Ascending aorta (tissue), 2 donors: Measurements from ENCODE around the gene CRISPLD2. TPM values are rescaled to one million over a fixed set of nuclear protein-coding genes. Genes with fewer than 3 reads are reported as not detected.

Experiments
- DNase-seq, 2 donors: peaks; one replicate each; pipeline ENCODE4 v3.0.0-alpha.2; 2019; ENCODE audit warnings: low spot score in 2 of 2
- H3K27ac ChIP-seq, 2 donors: fragments of 200-600 bp; sonication (generic); one replicate each; pipeline ENCODE4 v1.5.1; 2016 to 2017; ENCODE audit warnings: mild to moderate bottlenecking in 1 of 2
- H3K27me3 ChIP-seq: fragments of 200-600 bp; sonication (generic); one replicate; pipeline ENCODE4 v1.5.1; 2017
- H3K36me3 ChIP-seq, 2 donors: fragments of 200-600 bp; sonication (generic); one replicate each; pipeline ENCODE4 v1.5.1; 2016
- H3K4me1 ChIP-seq, 2 donors: fragments of 200-600 bp; sonication (generic); one replicate each; pipeline ENCODE4 v1.5.1; 2016 to 2017; ENCODE audit warnings: mild to moderate bottlenecking in 1 of 2
- H3K4me3 ChIP-seq, 2 donors: fragments of 200-600 bp; sonication (generic); one replicate each; pipeline ENCODE4 v1.5.1; 2016 to 2017; ENCODE audit warnings: mild to moderate bottlenecking in 1 of 2
- H3K9me3 ChIP-seq, 2 donors: fragments of 200-600 bp; sonication (generic); one replicate each; pipeline ENCODE4 v1.5.1; 2016
- intact Hi-C: fragments of 100-400 bp; cut with DNase I; formaldehyde crosslinking; loops from one replicate; pipeline ENCODE4 v1.15.1; 2023
- total RNA-seq: library from RNA; depleted of rRNA; stranded (reverse); fragments of >200 nt; gene quantifications from one replicate; pipeline ENCODE4 v1.1.0, GENCODE V29; 2016
- TF ChIP-seq, protein P1 (sequence below), 3 experiments: fragments of 200-600 bp in 2 of 3; fragments of 450-650 bp in 1 of 3; sonication (generic) in 2 of 3; IDR thresholded peaks; one replicate each; pipeline ENCODE4 v1.5.1; 2016 to 2019; ENCODE audit warnings: antibody characterized with exemption in 3 of 3, mild to moderate bottlenecking in 1 of 3, moderate library complexity in 1 of 3

CRISPLD2 gene
- total RNA-seq, 1 donor from 2014 or later: 204 TPM

DNA sequence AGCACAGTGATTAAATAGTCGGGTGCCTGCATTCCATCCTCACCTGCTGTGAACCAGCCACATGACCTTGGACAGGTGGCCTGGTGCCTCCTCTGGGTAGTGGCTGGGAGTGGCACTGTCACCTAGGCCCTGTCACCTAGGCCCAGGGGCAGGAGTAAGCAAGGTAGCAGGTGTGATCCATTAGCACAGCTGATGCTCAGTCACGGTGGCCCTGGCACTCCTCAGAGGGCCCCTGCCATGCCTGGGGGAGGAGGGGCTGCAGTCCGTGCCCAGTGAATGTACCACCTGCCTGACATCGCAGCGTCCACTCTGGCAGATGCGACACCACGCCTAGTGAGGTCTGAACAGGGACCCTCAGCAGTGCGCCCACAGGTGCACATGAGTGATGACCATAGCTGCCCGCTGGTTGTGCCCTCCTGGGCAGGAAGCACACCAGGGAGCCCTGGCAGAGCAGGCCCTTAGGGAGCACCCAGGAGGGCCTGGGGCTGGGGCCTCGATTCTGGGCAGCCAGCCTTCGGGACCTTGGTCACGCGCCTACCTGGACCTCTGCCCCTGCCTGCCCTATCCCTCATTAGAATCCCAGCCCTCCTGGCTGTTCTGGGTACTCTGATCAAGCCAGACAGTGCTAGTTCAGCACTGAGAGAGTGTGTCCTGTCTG, 33.1 kb upstream of the CRISPLD2 start:
- Histone ChIP-seq H3K36me3 (no peaks in the 10 kb centered on the region), H3K9me3 (no peaks in the 10 kb centered on the region), H3K4me1 (no peaks in the 10 kb centered on the region), H3K27me3 (no peaks in the 10 kb centered on the region), H3K27ac (no peak overlapping the region), H3K4me3 (no peak overlapping the region)
- TF ChIP-seq, protein P1, sequence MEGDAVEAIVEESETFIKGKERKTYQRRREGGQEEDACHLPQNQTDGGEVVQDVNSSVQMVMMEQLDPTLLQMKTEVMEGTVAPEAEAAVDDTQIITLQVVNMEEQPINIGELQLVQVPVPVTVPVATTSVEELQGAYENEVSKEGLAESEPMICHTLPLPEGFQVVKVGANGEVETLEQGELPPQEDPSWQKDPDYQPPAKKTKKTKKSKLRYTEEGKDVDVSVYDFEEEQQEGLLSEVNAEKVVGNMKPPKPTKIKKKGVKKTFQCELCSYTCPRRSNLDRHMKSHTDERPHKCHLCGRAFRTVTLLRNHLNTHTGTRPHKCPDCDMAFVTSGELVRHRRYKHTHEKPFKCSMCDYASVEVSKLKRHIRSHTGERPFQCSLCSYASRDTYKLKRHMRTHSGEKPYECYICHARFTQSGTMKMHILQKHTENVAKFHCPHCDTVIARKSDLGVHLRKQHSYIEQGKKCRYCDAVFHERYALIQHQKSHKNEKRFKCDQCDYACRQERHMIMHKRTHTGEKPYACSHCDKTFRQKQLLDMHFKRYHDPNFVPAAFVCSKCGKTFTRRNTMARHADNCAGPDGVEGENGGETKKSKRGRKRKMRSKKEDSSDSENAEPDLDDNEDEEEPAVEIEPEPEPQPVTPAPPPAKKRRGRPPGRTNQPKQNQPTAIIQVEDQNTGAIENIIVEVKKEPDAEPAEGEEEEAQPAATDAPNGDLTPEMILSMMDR (IDR thresholded peaks at IDR 0.05): no peak
- intact Hi-C loops: no loop called here
- DNase-seq: no peak

DNA sequence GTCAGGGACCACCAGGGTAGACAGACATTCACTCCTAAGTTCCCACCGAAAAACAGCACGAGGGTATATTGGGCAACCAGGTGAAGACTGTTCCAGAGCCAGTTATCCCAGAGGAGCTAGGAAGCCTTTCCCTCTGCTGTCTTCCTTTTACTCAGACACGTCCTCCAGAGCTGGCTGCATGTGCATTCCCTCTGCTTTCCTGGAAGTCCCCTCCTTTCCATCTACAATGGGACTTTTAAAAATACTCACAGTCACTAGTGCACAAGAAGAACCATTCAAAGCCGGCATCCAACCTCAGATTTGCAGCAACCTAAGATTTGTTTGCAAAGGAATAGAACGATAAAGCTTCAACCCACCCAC, 32.5 kb upstream of the CRISPLD2 start:
- no peaks in the 10 kb centered on the region for H3K4me1 ChIP-seq
- no peaks in the 10 kb centered on the region for H3K36me3 ChIP-seq
- no peak for DNase-seq
- H3K27ac ChIP-seq: no peak overlapping the region
- no peaks in the 10 kb centered on the region for H3K9me3 ChIP-seq
- TF ChIP-seq, protein P1 (IDR thresholded peaks at IDR 0.05): no peak
- intact Hi-C loops: no loop called here
- H3K4me3 ChIP-seq: no peak overlapping the region
- no peaks in the 10 kb centered on the region for H3K27me3 ChIP-seq

DNA sequence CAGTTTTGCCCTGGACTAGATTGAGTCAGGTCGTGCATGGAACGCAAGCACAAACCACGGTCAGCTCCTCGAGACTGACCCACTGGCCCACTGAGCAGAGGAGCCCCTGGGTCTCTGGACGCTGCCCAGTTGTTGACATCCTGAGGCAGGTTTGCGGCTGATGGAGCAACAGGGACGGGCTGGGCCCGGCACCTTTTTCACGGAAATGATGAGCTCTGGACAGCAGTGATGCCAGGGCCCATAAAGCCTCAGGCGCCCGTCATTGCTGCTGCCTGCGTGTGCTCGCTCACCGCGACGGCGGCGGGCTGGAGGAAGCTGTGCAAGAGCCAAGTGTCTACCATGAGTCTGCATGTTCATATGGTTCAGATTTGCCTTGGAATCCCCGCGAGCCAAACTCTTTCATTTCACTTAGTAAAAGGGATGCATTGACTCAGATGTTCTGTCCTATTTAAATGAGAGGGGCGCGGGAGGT, 30.8 kb upstream of the CRISPLD2 start:
- Histone ChIP-seq H3K36me3 (no peaks in the 10 kb centered on the region), H3K27ac (no peak overlapping the region), H3K4me1 (no peaks in the 10 kb centered on the region), H3K4me3 (no peak overlapping the region), H3K27me3 (no peaks in the 10 kb centered on the region), H3K9me3 (no peaks in the 10 kb centered on the region)
- DNase-seq: no peak
- intact Hi-C loops: no loop called here
- TF ChIP-seq, protein P1 (IDR thresholded peaks at IDR 0.05): no peak

DNA sequence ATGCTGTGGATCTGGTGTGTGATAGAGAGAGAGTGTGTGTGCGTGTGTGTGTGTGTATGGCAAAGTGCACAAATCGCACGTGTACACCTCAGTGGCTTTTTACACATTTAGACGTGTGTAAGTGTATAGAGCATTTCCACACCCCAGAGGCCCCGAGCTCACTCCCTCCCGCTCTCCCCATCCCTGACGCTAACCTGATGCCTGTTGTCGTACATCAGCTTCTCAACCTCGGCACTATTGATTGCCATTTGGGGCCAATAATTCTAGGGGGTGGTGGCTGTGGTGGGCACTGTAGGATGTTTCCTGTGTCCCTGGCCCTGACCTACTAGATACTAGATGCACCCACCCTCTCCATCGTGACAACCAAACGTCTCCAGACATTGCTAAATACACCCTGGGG, 30.4 kb upstream of the CRISPLD2 start:
- TF ChIP-seq, protein P1 (IDR thresholded peaks at IDR 0.05): no peak
- no peaks in the 10 kb centered on the region for H3K4me1 ChIP-seq
- no peaks in the 10 kb centered on the region for H3K9me3 ChIP-seq
- intact Hi-C loops: no loop called here
- no peak overlapping the region for H3K4me3 ChIP-seq
- H3K27ac ChIP-seq: no peak overlapping the region
- no peak for DNase-seq
- H3K36me3 ChIP-seq: no peaks in the 10 kb centered on the region
- no peaks in the 10 kb centered on the region for H3K27me3 ChIP-seq

DNA sequence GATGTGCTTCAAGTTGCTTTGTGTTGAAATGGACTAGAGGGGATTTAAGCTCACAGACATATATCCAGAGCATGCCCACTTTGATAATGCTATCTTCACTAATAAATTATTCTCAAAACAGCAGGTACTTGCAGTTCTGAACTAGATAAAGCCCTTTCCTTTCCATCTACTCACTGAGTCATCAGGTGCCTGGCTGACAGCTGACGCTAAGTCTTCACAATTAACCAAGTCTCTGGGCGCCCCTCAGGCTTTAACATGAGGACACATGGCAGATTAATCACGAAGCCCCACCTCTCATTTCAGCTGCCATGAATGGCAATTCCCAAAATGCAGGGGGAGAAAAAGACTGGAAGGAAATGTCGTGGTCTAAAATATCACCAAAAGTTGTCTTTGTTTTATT, 29.5 kb upstream of the CRISPLD2 start:
- Histone ChIP-seq H3K4me1 (no peaks in the 10 kb centered on the region), H3K27ac (no peak overlapping the region), H3K9me3 (no peaks in the 10 kb centered on the region), H3K27me3 (no peaks in the 10 kb centered on the region), H3K36me3 (no peaks in the 10 kb centered on the region), H3K4me3 (no peak overlapping the region)
- DNase-seq: no peak
- TF ChIP-seq, protein P1 (IDR thresholded peaks at IDR 0.05): no peak
- intact Hi-C loops: no loop called here

DNA sequence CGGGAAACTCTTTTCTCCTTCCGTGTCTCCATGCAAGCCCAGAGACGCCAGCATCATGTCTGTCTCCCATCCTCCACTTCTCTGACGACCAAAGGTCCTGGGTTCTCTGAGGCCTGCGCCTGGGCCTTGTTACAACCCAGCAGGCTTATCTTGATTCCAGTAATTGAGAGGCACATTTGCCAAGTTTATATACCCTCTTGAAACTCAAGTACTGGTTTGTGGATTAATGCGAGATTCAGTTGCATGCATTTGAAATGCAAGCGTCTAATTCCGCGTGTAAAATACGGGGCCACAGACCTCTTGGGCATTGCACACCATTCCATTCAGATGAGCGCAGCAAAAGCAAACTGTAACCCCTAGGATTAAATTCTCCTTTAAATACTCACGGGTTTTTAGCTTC, 28.7 kb upstream of the CRISPLD2 start:
- H3K9me3 ChIP-seq: no peaks in the 10 kb centered on the region
- TF ChIP-seq, protein P1 (IDR thresholded peaks at IDR 0.05): no peak
- H3K36me3 ChIP-seq: no peaks in the 10 kb centered on the region
- no peak for DNase-seq
- no peak overlapping the region for H3K27ac ChIP-seq
- intact Hi-C loops: no loop called here
- H3K27me3 ChIP-seq: no peaks in the 10 kb centered on the region
- H3K4me1 ChIP-seq: no peaks in the 10 kb centered on the region
- no peak overlapping the region for H3K4me3 ChIP-seq
